Measurements from ENCODE around the gene NPAS2.

The NPAS2 gene

DNA sequence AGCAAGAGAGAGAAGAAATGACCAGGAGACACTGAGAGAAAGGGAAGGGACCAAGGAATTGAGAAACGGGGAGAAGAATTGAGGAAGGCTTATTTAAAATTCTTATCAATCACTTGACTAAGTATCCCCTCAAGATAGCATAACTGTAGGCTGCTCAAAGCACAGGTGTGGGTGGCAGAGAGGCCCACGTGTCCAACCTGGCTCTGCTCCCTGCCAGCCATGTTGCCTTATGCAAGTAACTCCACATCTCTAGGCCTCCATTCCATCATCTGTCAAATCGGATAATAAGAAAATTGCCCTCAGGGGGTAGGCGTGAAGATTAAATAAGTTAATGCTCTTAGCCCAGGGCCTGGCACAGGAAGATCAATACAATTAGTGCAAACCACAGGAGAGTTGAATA, 7.4 kb upstream of the NPAS2 start:
- in situ Hi-C loops (cut with MboI; ENCODE audit: low pct_unique_long_range_greater_than_20kb, low sequenced_read_pairs, unreplicated experiment) = no loop called here
- no peak for DNase-seq (ENCODE audit: low spot score)
- TF ChIP-seq CTCF (IDR thresholded peaks at IDR 0.05; ENCODE audit: extremely low read depth, insufficient read depth, missing control alignments) = no peak

GRCh38 chr2:100813527-100813926, 6.4 kb upstream of the NPAS2 start:
- DNase-seq (ENCODE audit: low spot score) = no peak
- no peak for TF ChIP-seq CTCF (IDR thresholded peaks at IDR 0.05; ENCODE audit: extremely low read depth, insufficient read depth, missing control alignments)
- in situ Hi-C loops (cut with MboI; ENCODE audit: low pct_unique_long_range_greater_than_20kb, low sequenced_read_pairs, unreplicated experiment) = no loop called here

DNA sequence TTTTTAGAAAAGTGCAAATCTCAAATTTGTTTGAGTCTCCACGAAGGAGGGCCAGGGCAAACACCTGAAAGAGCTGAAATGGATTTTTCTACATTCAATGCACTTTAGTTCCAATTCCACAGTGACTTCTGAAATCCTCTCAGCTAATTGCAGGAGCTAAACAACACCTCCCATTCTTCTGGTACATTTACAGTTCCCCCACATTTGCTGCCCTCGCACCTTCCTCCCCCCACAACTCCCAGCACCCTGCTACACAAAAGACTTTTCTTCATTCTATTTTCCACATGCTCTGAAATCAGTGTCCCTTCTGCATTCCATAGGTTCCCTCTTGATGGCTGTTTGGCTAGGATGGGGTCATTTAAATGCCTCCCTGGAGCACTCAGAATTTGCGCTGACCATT, 5.9 kb upstream of the NPAS2 start:
- in situ Hi-C loops (cut with MboI; ENCODE audit: low pct_unique_long_range_greater_than_20kb, low sequenced_read_pairs, unreplicated experiment) = no loop called here
- TF ChIP-seq CTCF (IDR thresholded peaks at IDR 0.05; ENCODE audit: extremely low read depth, insufficient read depth, missing control alignments) = no peak
- no peak for DNase-seq (ENCODE audit: low spot score)

GRCh38 chr2:100814453-100814852, 5.5 kb upstream of the NPAS2 start:
- in situ Hi-C loops (cut with MboI; ENCODE audit: low pct_unique_long_range_greater_than_20kb, low sequenced_read_pairs, unreplicated experiment) = no loop called here

GRCh38 chr2:100817388-100817985, 2.5 kb upstream of the NPAS2 start:
- no peak for TF ChIP-seq CTCF (IDR thresholded peaks at IDR 0.05; ENCODE audit: extremely low read depth, insufficient read depth, missing control alignments)
- in situ Hi-C loops (cut with MboI; ENCODE audit: low pct_unique_long_range_greater_than_20kb, low sequenced_read_pairs, unreplicated experiment) = no loop called here
- no peak for DNase-seq (ENCODE audit: low spot score)

More at GRCh38 chr2:100814453-100814852, 5.5 kb upstream of the NPAS2 start:
- no peak for DNase-seq (ENCODE audit: low spot score)
- no peak for TF ChIP-seq CTCF (IDR thresholded peaks at IDR 0.05; ENCODE audit: extremely low read depth, insufficient read depth, missing control alignments)

GRCh38 chr2:100818003-100818605, 1.8 kb upstream of the NPAS2 start:
- DNase-seq (ENCODE audit: low spot score) = no peak
- no peak for TF ChIP-seq CTCF (IDR thresholded peaks at IDR 0.05; ENCODE audit: extremely low read depth, insufficient read depth, missing control alignments)
- in situ Hi-C loops (cut with MboI; ENCODE audit: low pct_unique_long_range_greater_than_20kb, low sequenced_read_pairs, unreplicated experiment) = no loop called here

Data from GM13977 (cell line).